Measurements from ENCODE around the gene NME8. TPM values are rescaled to one million over a fixed set of nuclear protein-coding genes. Genes with fewer than 3 reads are reported as not detected.
A peak's percentile ranks its signal among the peaks of the same experiment; 100 is the strongest.

The NME8 gene
- total RNA-seq, 1 donor from 2014 or later, result 0.14 TPM

GRCh38 chr7:37901236-37901827 lies 52.9 kb downstream of the NME8 start:
- no peak for DNase-seq (ENCODE audit: extremely low spot score, unreplicated experiment)

GRCh38 chr7:37901890-37902524 lies 53.6 kb downstream of the NME8 start:
- Mint-ChIP-seq H3K4me1 (ENCODE audit: unreplicated experiment) (peaks cover 6% of the 10 kb centered on the region), H3K27me3 (peaks cover 4% of the 10 kb centered on the region), H3K36me3 (no peaks in the 10 kb centered on the region), H3K27ac (no peak overlapping the region), H3K9me3 (no peaks in the 10 kb centered on the region), H3K4me3 (no peak overlapping the region)
- no peak for DNase-seq (ENCODE audit: extremely low spot score, unreplicated experiment)
- no peak for TF ChIP-seq CTCF (conservative IDR thresholded peaks at IDR 0.05)

More at GRCh38 chr7:37901236-37901827, 52.9 kb downstream of the NME8 start:
- no peaks in the 10 kb centered on the region for H3K36me3 Mint-ChIP-seq
- peak; percentile 81 for TF ChIP-seq CTCF (conservative IDR thresholded peaks at IDR 0.05)
- peaks cover 4% of the 10 kb centered on the region for H3K27me3 Mint-ChIP-seq
- no peak overlapping the region for H3K27ac Mint-ChIP-seq
- no peak overlapping the region for H3K4me3 Mint-ChIP-seq
- no peaks in the 10 kb centered on the region for H3K9me3 Mint-ChIP-seq
- peaks cover 6% of the 10 kb centered on the region for H3K4me1 Mint-ChIP-seq (ENCODE audit: unreplicated experiment)

GRCh38 chr7:37908221-37908788 lies 59.9 kb downstream of the NME8 start:
- peaks cover 6% of the 10 kb centered on the region for H3K4me1 Mint-ChIP-seq (ENCODE audit: unreplicated experiment)
- peaks cover 11% of the 10 kb centered on the region for H3K27me3 Mint-ChIP-seq
- no peaks in the 10 kb centered on the region for H3K36me3 Mint-ChIP-seq
- H3K4me3 Mint-ChIP-seq, result no peak overlapping the region
- no peak for TF ChIP-seq CTCF (conservative IDR thresholded peaks at IDR 0.05)
- no peaks in the 10 kb centered on the region for H3K9me3 Mint-ChIP-seq
- DNase-seq (ENCODE audit: extremely low spot score, unreplicated experiment), result no peak
- no peak overlapping the region for H3K27ac Mint-ChIP-seq

- no peak overlapping the region for H3K4me3 Mint-ChIP-seq
- H3K4me1 Mint-ChIP-seq (ENCODE audit: unreplicated experiment), result peaks cover 16% of the 10 kb centered on the region
- H3K27me3 Mint-ChIP-seq, result peaks cover 43% of the 10 kb centered on the region
- no peak for TF ChIP-seq CTCF (conservative IDR thresholded peaks at IDR 0.05)
- H3K27ac Mint-ChIP-seq, result no peak overlapping the region
- no peaks in the 10 kb centered on the region for H3K36me3 Mint-ChIP-seq
- no peak for DNase-seq (ENCODE audit: extremely low spot score, unreplicated experiment)
- H3K9me3 Mint-ChIP-seq, result no peaks in the 10 kb centered on the region
These were observed 64.4 kb downstream of the NME8 start for GRCh38 chr7:37912756-37913155.

DNA sequence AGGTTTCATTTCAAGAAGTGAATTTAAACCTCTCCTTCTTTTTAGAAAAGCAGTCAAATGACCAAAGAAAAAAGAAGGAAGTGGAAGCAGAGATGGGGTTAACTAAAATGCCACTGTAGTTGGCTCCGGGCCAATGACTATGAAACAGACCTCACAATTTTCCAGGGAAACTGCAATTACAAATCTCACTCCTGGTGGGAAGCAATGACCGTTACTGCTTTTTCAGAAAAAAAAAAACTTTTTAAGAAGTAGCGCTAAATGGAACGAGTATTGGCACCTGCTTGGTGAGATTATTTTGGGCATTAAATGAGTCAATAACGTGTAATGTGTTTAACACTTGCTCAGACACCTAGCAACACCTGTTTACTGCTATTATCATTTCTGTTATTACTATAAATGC lies 67.0 kb downstream of the NME8 start:
- Mint-ChIP-seq H3K4me3 (peak overlapping the region; percentile 50), H3K9me3 (peaks cover 7% of the 10 kb centered on the region), H3K36me3 (no peaks in the 10 kb centered on the region), H3K27me3 (peaks cover 70% of the 10 kb centered on the region), H3K27ac (no peak overlapping the region), H3K4me1 (ENCODE audit: unreplicated experiment) (peaks cover 19% of the 10 kb centered on the region)
- no peak for DNase-seq (ENCODE audit: extremely low spot score, unreplicated experiment)
- TF ChIP-seq CTCF (conservative IDR thresholded peaks at IDR 0.05), result no peak
